Measurements from ENCODE around the gene KIF26B.

DNA sequence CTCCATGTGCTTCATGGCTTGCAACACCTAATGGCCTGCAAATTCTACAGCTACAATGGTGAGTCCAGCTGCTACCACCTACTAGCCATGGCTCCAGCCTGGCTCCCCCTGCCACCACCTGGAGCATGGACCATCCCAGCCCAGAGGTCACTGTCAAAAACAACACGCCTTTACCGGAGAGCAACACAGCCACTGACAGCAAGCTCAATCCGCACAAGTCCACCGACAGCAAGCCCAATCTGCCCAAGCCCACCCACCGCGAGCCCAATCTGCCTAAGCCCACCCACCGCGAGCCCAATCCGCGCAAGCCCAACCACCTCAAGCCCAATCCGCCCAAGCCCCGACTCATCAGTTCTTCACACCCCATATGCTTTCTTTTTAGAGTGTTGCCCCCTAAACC, 128.2 kb downstream of the KIF26B start:
- TF ChIP-seq, protein P1, sequence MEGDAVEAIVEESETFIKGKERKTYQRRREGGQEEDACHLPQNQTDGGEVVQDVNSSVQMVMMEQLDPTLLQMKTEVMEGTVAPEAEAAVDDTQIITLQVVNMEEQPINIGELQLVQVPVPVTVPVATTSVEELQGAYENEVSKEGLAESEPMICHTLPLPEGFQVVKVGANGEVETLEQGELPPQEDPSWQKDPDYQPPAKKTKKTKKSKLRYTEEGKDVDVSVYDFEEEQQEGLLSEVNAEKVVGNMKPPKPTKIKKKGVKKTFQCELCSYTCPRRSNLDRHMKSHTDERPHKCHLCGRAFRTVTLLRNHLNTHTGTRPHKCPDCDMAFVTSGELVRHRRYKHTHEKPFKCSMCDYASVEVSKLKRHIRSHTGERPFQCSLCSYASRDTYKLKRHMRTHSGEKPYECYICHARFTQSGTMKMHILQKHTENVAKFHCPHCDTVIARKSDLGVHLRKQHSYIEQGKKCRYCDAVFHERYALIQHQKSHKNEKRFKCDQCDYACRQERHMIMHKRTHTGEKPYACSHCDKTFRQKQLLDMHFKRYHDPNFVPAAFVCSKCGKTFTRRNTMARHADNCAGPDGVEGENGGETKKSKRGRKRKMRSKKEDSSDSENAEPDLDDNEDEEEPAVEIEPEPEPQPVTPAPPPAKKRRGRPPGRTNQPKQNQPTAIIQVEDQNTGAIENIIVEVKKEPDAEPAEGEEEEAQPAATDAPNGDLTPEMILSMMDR (IDR thresholded peaks at IDR 0.05) = no peak
- TF ChIP-seq POLR2A (IDR thresholded peaks at IDR 0.05) = no peak

Data from body of pancreas (tissue), 4 donors.